ENCODE data around the gene EFCAB8.
"Not testable (repeated sequence)": the region's sequence is repeated elsewhere in the genome, so short reads cannot be mapped to it uniquely, and the experiment has no call there.

The EFCAB8 gene

GRCh38 chr20:32898729-32899128 is 40.0 kb downstream of the EFCAB8 start:
- Histone ChIP-seq H2AFZ (ENCODE audit: low read depth) (no peak overlapping the region), H3K79me2 (ENCODE audit: insufficient read depth, low read depth) (no peaks in the 10 kb centered on the region), H3K27ac (no peak overlapping the region), H3K9ac (no peak overlapping the region), H4K20me1 (ENCODE audit: insufficient read depth) (no peaks in the 10 kb centered on the region), H3K4me1 (ENCODE audit: low read depth, poor library complexity, severe bottlenecking) (no peaks in the 10 kb centered on the region), H3K4me2 (no peak overlapping the region), H3K36me3 (ENCODE audit: insufficient read depth) (no peaks in the 10 kb centered on the region), H3K4me3 (IDR thresholded peaks at IDR 0.05; ENCODE audit: insufficient read depth, low read depth, low read length) (no peak overlapping the region), H3K27me3 (ENCODE audit: insufficient read depth, low read depth) (no peaks in the 10 kb centered on the region)
- no peak for TF ChIP-seq CTCF (conservative IDR thresholded peaks at IDR 0.05; ENCODE audit: low read depth, low read length)

GRCh38 chr20:32902456-32903420 is 44.0 kb downstream of the EFCAB8 start:
- no peaks in the 10 kb centered on the region for H3K36me3 ChIP-seq (ENCODE audit: insufficient read depth)
- no peak overlapping the region for H3K27ac ChIP-seq
- H3K4me2 ChIP-seq = no peak overlapping the region
- no peak overlapping the region for H3K4me3 ChIP-seq (IDR thresholded peaks at IDR 0.05; ENCODE audit: insufficient read depth, low read depth, low read length)
- peak overlapping the region; percentile 81 for H2AFZ ChIP-seq (ENCODE audit: low read depth)
- H3K27me3 ChIP-seq (ENCODE audit: insufficient read depth, low read depth) = no peaks in the 10 kb centered on the region
- no peak overlapping the region for H3K9ac ChIP-seq
- peak; percentile 96 for TF ChIP-seq CTCF (conservative IDR thresholded peaks at IDR 0.05; ENCODE audit: low read depth, low read length)
- H3K4me1 ChIP-seq (ENCODE audit: low read depth, poor library complexity, severe bottlenecking) = no peaks in the 10 kb centered on the region
- no peaks in the 10 kb centered on the region for H4K20me1 ChIP-seq (ENCODE audit: insufficient read depth)
- no peaks in the 10 kb centered on the region for H3K79me2 ChIP-seq (ENCODE audit: insufficient read depth, low read depth)

GRCh38 chr20:32903666-32904175 is 45.0 kb downstream of the EFCAB8 start:
- no peak for TF ChIP-seq CTCF (conservative IDR thresholded peaks at IDR 0.05; ENCODE audit: low read depth, low read length)
- Histone ChIP-seq H3K4me1 (ENCODE audit: low read depth, poor library complexity, severe bottlenecking) (no peaks in the 10 kb centered on the region), H3K27me3 (ENCODE audit: insufficient read depth, low read depth) (no peaks in the 10 kb centered on the region), H4K20me1 (ENCODE audit: insufficient read depth) (no peaks in the 10 kb centered on the region), H3K79me2 (ENCODE audit: insufficient read depth, low read depth) (no peaks in the 10 kb centered on the region), H2AFZ (ENCODE audit: low read depth) (no peak overlapping the region), H3K27ac (no peak overlapping the region), H3K9ac (no peak overlapping the region), H3K4me3 (IDR thresholded peaks at IDR 0.05; ENCODE audit: insufficient read depth, low read depth, low read length) (no peak overlapping the region), H3K36me3 (ENCODE audit: insufficient read depth) (no peaks in the 10 kb centered on the region), H3K4me2 (no peak overlapping the region)

- not testable (repeated sequence) for H3K27ac ChIP-seq; H3K9ac ChIP-seq; H3K27me3 ChIP-seq (ENCODE audit: insufficient read depth, low read depth); H3K4me1 ChIP-seq (ENCODE audit: low read depth, poor library complexity, severe bottlenecking); H3K4me3 ChIP-seq (IDR thresholded peaks at IDR 0.05; ENCODE audit: insufficient read depth, low read depth, low read length); H4K20me1 ChIP-seq (ENCODE audit: insufficient read depth); H3K79me2 ChIP-seq (ENCODE audit: insufficient read depth, low read depth); H3K4me2 ChIP-seq; H2AFZ ChIP-seq (ENCODE audit: low read depth); H3K36me3 ChIP-seq (ENCODE audit: insufficient read depth)
These were observed 46.0 kb downstream of the EFCAB8 start for GRCh38 chr20:32904678-32905077.

- H3K27me3 ChIP-seq (ENCODE audit: insufficient read depth, low read depth) = no peaks in the 10 kb centered on the region
- TF ChIP-seq CTCF (conservative IDR thresholded peaks at IDR 0.05; ENCODE audit: low read depth, low read length) = no peak
- H4K20me1 ChIP-seq (ENCODE audit: insufficient read depth) = no peaks in the 10 kb centered on the region
- no peak overlapping the region for H2AFZ ChIP-seq (ENCODE audit: low read depth)
- no peak overlapping the region for H3K4me2 ChIP-seq
- H3K4me1 ChIP-seq (ENCODE audit: low read depth, poor library complexity, severe bottlenecking) = no peaks in the 10 kb centered on the region
- no peak overlapping the region for H3K27ac ChIP-seq
- no peaks in the 10 kb centered on the region for H3K36me3 ChIP-seq (ENCODE audit: insufficient read depth)
- no peak overlapping the region for H3K4me3 ChIP-seq (IDR thresholded peaks at IDR 0.05; ENCODE audit: insufficient read depth, low read depth, low read length)
- no peaks in the 10 kb centered on the region for H3K79me2 ChIP-seq (ENCODE audit: insufficient read depth, low read depth)
- no peak overlapping the region for H3K9ac ChIP-seq
These were observed 47.5 kb downstream of the EFCAB8 start for GRCh38 chr20:32906200-32906599.

Measured in KMS-11 (cell line).